ENCODE measurements around the gene SERAC1. TPM values are rescaled to one million over a fixed set of nuclear protein-coding genes. Genes with fewer than 3 reads are reported as not detected.
"Not testable (repeated sequence)": the region's sequence is repeated elsewhere in the genome, so short reads cannot be mapped to it uniquely, and the experiment has no call there.

The SERAC1 gene
- total RNA-seq = 10.1 TPM

GRCh38 chr6:158168040-158168289, at the start of gene SERAC1:
TSS of gene SERAC1 (minus strand) at chr6:158168262. CDS start at chr6:158158363, 9,899 bp downstream.
- TF ChIP-seq POLR2A (IDR thresholded peaks at IDR 0.05) = no peak
- no peak for TF ChIP-seq POLR2AphosphoS5 (IDR thresholded peaks at IDR 0.05; ENCODE audit: insufficient read depth in 1 of 2, low read depth in 1 of 2)
- no peak for TF ChIP-seq CTCF (IDR thresholded peaks at IDR 0.05)
- Histone ChIP-seq H3K9me3 (no peaks in the 10 kb centered on the region), H3K4me3 (peak within 1 kb of the TSS; percentile 77 to 95), H3K36me3 (no peaks in the 10 kb centered on the region), H3K4me1 (peaks cover 30% of the 10 kb centered on the region), H3K27ac (peak within 1 kb of the TSS; percentile 99), H3K27me3 (no peaks in the 10 kb centered on the region)
- DNase-seq (ENCODE audit: extremely low spot score in 2 of 2) = no peak
- intact Hi-C loops (cut with DNase I) = no loop called here

GRCh38 chr6:158213925-158214674, 46.0 kb upstream of the SERAC1 start:
- intact Hi-C loops (cut with DNase I) = no loop called here
- Histone ChIP-seq H3K9me3 (no peaks in the 10 kb centered on the region), H3K4me3 (no peak overlapping the region), H3K27ac (no peak overlapping the region), H3K4me1 (no peaks in the 10 kb centered on the region), H3K27me3 (no peaks in the 10 kb centered on the region), H3K36me3 (no peaks in the 10 kb centered on the region)
- peak; percentile 8 to 64 (median 38) for TF ChIP-seq CTCF (IDR thresholded peaks at IDR 0.05)
- TF ChIP-seq POLR2AphosphoS5 (IDR thresholded peaks at IDR 0.05; ENCODE audit: insufficient read depth in 1 of 2, low read depth in 1 of 2) = no peak
- no peak for TF ChIP-seq POLR2A (IDR thresholded peaks at IDR 0.05)
- no peak for DNase-seq (ENCODE audit: extremely low spot score in 2 of 2)

- no peaks in the 10 kb centered on the region for H3K27me3 ChIP-seq
- TF ChIP-seq POLR2A (IDR thresholded peaks at IDR 0.05) (no peak), POLR2AphosphoS5 (IDR thresholded peaks at IDR 0.05; ENCODE audit: insufficient read depth in 1 of 2, low read depth in 1 of 2) (no peak), CTCF (IDR thresholded peaks at IDR 0.05) (no peak)
- no peak for DNase-seq (ENCODE audit: extremely low spot score in 2 of 2)
- H3K27ac ChIP-seq = no peak overlapping the region
- H3K9me3 ChIP-seq = no peaks in the 10 kb centered on the region
- no peaks in the 10 kb centered on the region for H3K4me1 ChIP-seq
- H3K36me3 ChIP-seq = no peaks in the 10 kb centered on the region
- H3K4me3 ChIP-seq = no peak overlapping the region
- intact Hi-C loops (cut with DNase I) = no loop called here
Measured at GRCh38 chr6:158211273-158212055, 43.4 kb upstream of the SERAC1 start.

GRCh38 chr6:158209582-158210333, 41.7 kb upstream of the SERAC1 start:
- H3K4me3 ChIP-seq; H3K9me3 ChIP-seq; DNase-seq (ENCODE audit: extremely low spot score in 2 of 2); intact Hi-C loops (cut with DNase I); H3K27ac ChIP-seq; H3K4me1 ChIP-seq; H3K36me3 ChIP-seq; H3K27me3 ChIP-seq: not testable (repeated sequence)

GRCh38 chr6:158208226-158209030, 40.4 kb upstream of the SERAC1 start:
- H3K4me1 ChIP-seq; DNase-seq (ENCODE audit: extremely low spot score in 2 of 2); H3K27ac ChIP-seq; H3K9me3 ChIP-seq; intact Hi-C loops (cut with DNase I); H3K36me3 ChIP-seq; H3K4me3 ChIP-seq; H3K27me3 ChIP-seq: not testable (repeated sequence)
